ENCODE results near the gene BRF1.

DNA sequence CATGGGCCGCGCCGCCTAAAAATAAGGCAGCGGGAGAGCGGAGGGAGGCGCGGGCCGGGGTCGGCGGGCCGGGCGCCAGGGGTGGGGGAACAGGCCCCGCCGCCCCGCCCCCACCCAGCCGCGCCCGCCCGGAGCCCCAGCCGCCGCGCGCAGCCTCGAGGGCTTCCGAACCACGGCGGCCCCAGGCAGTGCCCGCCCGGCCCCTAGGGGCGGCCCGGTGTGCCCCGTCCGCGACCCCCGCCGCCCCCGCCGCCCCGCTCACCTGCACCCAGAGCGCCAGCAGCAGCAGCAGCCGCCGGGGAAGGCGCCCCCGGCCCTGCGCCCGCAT lies 132.7 kb downstream of the BRF1 start:
- TF ChIP-seq, protein P1, sequence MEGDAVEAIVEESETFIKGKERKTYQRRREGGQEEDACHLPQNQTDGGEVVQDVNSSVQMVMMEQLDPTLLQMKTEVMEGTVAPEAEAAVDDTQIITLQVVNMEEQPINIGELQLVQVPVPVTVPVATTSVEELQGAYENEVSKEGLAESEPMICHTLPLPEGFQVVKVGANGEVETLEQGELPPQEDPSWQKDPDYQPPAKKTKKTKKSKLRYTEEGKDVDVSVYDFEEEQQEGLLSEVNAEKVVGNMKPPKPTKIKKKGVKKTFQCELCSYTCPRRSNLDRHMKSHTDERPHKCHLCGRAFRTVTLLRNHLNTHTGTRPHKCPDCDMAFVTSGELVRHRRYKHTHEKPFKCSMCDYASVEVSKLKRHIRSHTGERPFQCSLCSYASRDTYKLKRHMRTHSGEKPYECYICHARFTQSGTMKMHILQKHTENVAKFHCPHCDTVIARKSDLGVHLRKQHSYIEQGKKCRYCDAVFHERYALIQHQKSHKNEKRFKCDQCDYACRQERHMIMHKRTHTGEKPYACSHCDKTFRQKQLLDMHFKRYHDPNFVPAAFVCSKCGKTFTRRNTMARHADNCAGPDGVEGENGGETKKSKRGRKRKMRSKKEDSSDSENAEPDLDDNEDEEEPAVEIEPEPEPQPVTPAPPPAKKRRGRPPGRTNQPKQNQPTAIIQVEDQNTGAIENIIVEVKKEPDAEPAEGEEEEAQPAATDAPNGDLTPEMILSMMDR (conservative IDR thresholded peaks at IDR 0.05; ENCODE audit: low read length): no peak
- no peak for TF ChIP-seq EZH2phosphoT487 (IDR thresholded peaks at IDR 0.05; ENCODE audit: borderline replicate concordance, low read depth, low read length)

Data from OCI-LY7 (cell line).